ENCODE measurements around the gene CACNB4. TPM values are rescaled to one million over a fixed set of nuclear protein-coding genes. Genes with fewer than 3 reads are reported as not detected.

Gene CACNB4
- total RNA-seq, 2 experiments from 2014 or later: 0.06 to 0.76 TPM

DNA sequence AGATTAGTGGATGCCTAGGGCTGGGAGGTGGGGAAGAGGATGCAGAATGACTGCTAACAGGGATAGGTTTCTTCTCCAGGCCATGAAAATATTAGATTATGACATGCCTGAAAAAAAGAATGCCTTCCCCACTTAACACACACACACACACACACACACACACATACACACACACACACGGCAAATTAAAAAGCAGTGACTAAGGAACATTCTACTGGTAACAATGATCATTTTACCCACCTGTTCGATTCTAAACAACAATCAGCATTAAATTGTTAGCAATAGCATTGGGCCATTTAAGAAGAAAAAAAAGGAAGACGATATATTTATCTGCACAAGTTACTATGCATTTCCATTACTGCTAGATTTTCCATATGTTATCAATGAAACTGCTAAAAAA lies 10.8 kb downstream of the CACNB4 start:
- Histone ChIP-seq H2AFZ (ENCODE audit: low read length) (no peak overlapping the region), H3K4me2 (ENCODE audit: low read length) (no peak overlapping the region), H3K9me2 (ENCODE audit: insufficient read depth, low read length) (no peaks in the 10 kb centered on the region), H3K9me3 (ENCODE audit: low read length) (no peaks in the 10 kb centered on the region), H3K4me1 (ENCODE audit: insufficient read depth, low read length, poor library complexity, severe bottlenecking) (no peaks in the 10 kb centered on the region), H3K27ac (ENCODE audit: low read depth, low read length, poor library complexity, severe bottlenecking) (no peak overlapping the region), H3K36me3 (ENCODE audit: insufficient read depth, low read length) (no peaks in the 10 kb centered on the region), H4K20me1 (ENCODE audit: insufficient read depth, low read length) (no peaks in the 10 kb centered on the region), H3K4me3 (ENCODE audit: low read depth, low read length, poor library complexity, severe bottlenecking) (no peak overlapping the region), H3K79me2 (ENCODE audit: insufficient read depth, low read depth, low read length) (no peaks in the 10 kb centered on the region)
- no peak for DNase-seq (ENCODE audit: low spot score)
- TF ChIP-seq EZH2phosphoT487 (IDR thresholded peaks at IDR 0.05; ENCODE audit: borderline replicate concordance, low read depth, low read length): no peak
- TF ChIP-seq, protein P1, sequence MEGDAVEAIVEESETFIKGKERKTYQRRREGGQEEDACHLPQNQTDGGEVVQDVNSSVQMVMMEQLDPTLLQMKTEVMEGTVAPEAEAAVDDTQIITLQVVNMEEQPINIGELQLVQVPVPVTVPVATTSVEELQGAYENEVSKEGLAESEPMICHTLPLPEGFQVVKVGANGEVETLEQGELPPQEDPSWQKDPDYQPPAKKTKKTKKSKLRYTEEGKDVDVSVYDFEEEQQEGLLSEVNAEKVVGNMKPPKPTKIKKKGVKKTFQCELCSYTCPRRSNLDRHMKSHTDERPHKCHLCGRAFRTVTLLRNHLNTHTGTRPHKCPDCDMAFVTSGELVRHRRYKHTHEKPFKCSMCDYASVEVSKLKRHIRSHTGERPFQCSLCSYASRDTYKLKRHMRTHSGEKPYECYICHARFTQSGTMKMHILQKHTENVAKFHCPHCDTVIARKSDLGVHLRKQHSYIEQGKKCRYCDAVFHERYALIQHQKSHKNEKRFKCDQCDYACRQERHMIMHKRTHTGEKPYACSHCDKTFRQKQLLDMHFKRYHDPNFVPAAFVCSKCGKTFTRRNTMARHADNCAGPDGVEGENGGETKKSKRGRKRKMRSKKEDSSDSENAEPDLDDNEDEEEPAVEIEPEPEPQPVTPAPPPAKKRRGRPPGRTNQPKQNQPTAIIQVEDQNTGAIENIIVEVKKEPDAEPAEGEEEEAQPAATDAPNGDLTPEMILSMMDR (conservative IDR thresholded peaks at IDR 0.05; ENCODE audit: low read length): no peak
- BruUV-seq (replicated peaks): no TSS peak
- intact Hi-C loops (cut with micrococcal nuclease; ENCODE audit: unreplicated experiment): no loop called here
- CTCF ChIA-PET (ENCODE audit: unreplicated experiment): no interaction called here
- POLR2A ChIA-PET: interaction anchor here (1.1 kb wide), 1 partner anchor 13 kb away, joined by 3 read pairs; no protein-coding TSS in a partner anchor

DNA sequence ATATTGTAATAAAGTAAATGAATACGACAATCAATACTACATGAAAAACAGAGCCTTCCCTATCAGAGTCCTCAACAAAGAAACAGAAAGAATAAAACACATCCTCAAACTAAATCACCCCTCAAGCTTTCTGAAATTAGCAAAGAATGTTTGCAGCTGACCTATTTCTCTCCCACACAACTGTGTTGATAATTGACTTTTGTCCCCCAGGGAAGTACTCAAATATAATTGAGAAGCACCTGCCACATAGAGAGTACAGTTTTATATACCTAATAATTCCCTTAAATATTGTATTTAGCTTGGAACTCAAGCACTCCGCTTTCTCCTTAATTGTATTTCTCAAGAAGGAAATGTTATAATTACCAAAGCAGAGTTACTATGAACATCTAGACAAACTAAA lies 12.6 kb downstream of the CACNB4 start:
- Histone ChIP-seq H2AFZ (ENCODE audit: low read length) (no peak overlapping the region), H3K4me3 (ENCODE audit: low read depth, low read length, poor library complexity, severe bottlenecking) (no peak overlapping the region), H3K4me1 (ENCODE audit: insufficient read depth, low read length, poor library complexity, severe bottlenecking) (no peaks in the 10 kb centered on the region), H4K20me1 (ENCODE audit: insufficient read depth, low read length) (no peaks in the 10 kb centered on the region), H3K9me3 (ENCODE audit: low read length) (no peaks in the 10 kb centered on the region), H3K36me3 (ENCODE audit: insufficient read depth, low read length) (no peaks in the 10 kb centered on the region), H3K27ac (ENCODE audit: low read depth, low read length, poor library complexity, severe bottlenecking) (no peak overlapping the region), H3K4me2 (ENCODE audit: low read length) (no peak overlapping the region), H3K9me2 (ENCODE audit: insufficient read depth, low read length) (no peaks in the 10 kb centered on the region), H3K79me2 (ENCODE audit: insufficient read depth, low read depth, low read length) (no peaks in the 10 kb centered on the region)
- ChIA-PET POLR2A (interaction anchor here (0.5 kb wide), 1 partner anchor 191 kb away, joined by 3 read pairs; no protein-coding TSS in a partner anchor), CTCF (ENCODE audit: unreplicated experiment) (no interaction called here)
- no peak for DNase-seq (ENCODE audit: low spot score)
- no peak for TF ChIP-seq EZH2phosphoT487 (IDR thresholded peaks at IDR 0.05; ENCODE audit: borderline replicate concordance, low read depth, low read length)
- TF ChIP-seq, protein P1 (conservative IDR thresholded peaks at IDR 0.05; ENCODE audit: low read length): no peak
- intact Hi-C loops (cut with micrococcal nuclease; ENCODE audit: unreplicated experiment): no loop called here
- no TSS peak for BruUV-seq (replicated peaks)

DNA sequence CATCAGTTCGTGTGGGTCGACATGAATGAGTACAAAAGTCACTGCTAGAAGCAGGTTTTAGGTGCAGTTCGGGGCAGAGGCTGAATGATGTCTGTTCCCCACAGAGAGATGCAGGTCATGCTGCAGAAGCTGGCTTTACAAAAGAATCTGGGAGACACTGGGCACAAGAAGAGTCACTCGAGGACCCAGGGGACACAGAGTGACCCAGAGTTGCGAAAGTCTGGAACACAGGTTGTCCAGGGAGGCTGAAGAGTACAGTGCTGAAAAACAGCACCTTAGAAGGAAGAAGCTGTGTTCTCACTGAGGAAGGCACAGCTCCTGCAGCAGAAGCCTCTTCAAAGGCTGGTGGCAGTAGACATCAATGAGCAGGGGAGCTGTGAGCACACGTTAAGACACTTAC lies 14.8 kb downstream of the CACNB4 start:
- Histone ChIP-seq H3K4me3 (ENCODE audit: low read depth, low read length, poor library complexity, severe bottlenecking) (no peak overlapping the region), H3K79me2 (ENCODE audit: insufficient read depth, low read depth, low read length) (no peaks in the 10 kb centered on the region), H3K27ac (ENCODE audit: low read depth, low read length, poor library complexity, severe bottlenecking) (no peak overlapping the region), H2AFZ (ENCODE audit: low read length) (no peak overlapping the region), H3K9me3 (ENCODE audit: low read length) (no peaks in the 10 kb centered on the region), H4K20me1 (ENCODE audit: insufficient read depth, low read length) (no peaks in the 10 kb centered on the region), H3K4me2 (ENCODE audit: low read length) (no peak overlapping the region), H3K9me2 (ENCODE audit: insufficient read depth, low read length) (no peaks in the 10 kb centered on the region), H3K4me1 (ENCODE audit: insufficient read depth, low read length, poor library complexity, severe bottlenecking) (no peaks in the 10 kb centered on the region), H3K36me3 (ENCODE audit: insufficient read depth, low read length) (no peaks in the 10 kb centered on the region)
- DNase-seq (ENCODE audit: low spot score): no peak
- CTCF ChIA-PET (ENCODE audit: unreplicated experiment): no interaction called here
- no peak for TF ChIP-seq EZH2phosphoT487 (IDR thresholded peaks at IDR 0.05; ENCODE audit: borderline replicate concordance, low read depth, low read length)
- TF ChIP-seq, protein P1 (conservative IDR thresholded peaks at IDR 0.05; ENCODE audit: low read length): no peak
- no TSS peak for BruUV-seq (replicated peaks)
- POLR2A ChIA-PET: interaction anchor here (0.8 kb wide), 1 partner anchor 37 kb away, joined by 3 read pairs; no protein-coding TSS in a partner anchor
- intact Hi-C loops (cut with micrococcal nuclease; ENCODE audit: unreplicated experiment): no loop called here

Measured in OCI-LY7 (cell line).